Thyroid gland (tissue), 4 donors: Measurements from ENCODE around the gene KCNG4. TPM values are rescaled to one million over a fixed set of nuclear protein-coding genes. Genes with fewer than 3 reads are reported as not detected.

Experiments
- DNase-seq, 2 donors: peaks; one replicate each; pipeline ENCODE4 v3.0.0-alpha.2; 2019
- H3K27ac ChIP-seq, 3 donors: fragments of 200-600 bp; sonication (generic); 1 replicate in 2 of 3; 2 replicates in 1 of 3; pipeline ENCODE4 v1.5.1; 2016 to 2019; ENCODE audit warnings: mild to moderate bottlenecking in 1 of 3, moderate library complexity in 1 of 3
- H3K27me3 ChIP-seq: fragments of 200-600 bp; sonication (generic); one replicate; pipeline ENCODE4 v1.5.1; 2019
- H3K36me3 ChIP-seq, 2 donors: fragments of 200-600 bp; sonication (generic); one replicate each; pipeline ENCODE4 v1.5.1; 2016 to 2019
- H3K4me1 ChIP-seq, 2 donors: fragments of 200-600 bp; sonication (generic); one replicate each; pipeline ENCODE4 v1.5.1; 2017 to 2019
- H3K4me3 ChIP-seq, 3 donors: fragments of 200-600 bp; sonication (generic); replicated peaks in 1 of 3; 1 replicate in 2 of 3; 2 replicates in 1 of 3; pipeline ENCODE4 v1.5.1; 2016; ENCODE audit warnings: mild to moderate bottlenecking in 1 of 3
- H3K9me3 ChIP-seq: fragments of 200-600 bp; sonication (generic); one replicate; pipeline ENCODE4 v1.5.1; 2017
- POLR2A ChIP-seq, 2 donors: fragments of 450-650 bp; IDR thresholded peaks; one replicate each; pipeline ENCODE4 v1.6.1; 2017; ENCODE audit warnings: antibody characterized with exemption in 2 of 2, mild to moderate bottlenecking in 2 of 2, moderate library complexity in 1 of 2
- WGBS, 2 donors: methylation state at CpG; one replicate each; pipeline ENCODE4 v1.1.5; 2017; 5-methylcytosine and 5-hydroxymethylcytosine counted together
- intact Hi-C: fragments of 100-400 bp; cut with DNase I; formaldehyde crosslinking; loops from one replicate; pipeline ENCODE4 v1.15.1; 2023
- total RNA-seq, 4 donors: library from RNA; depleted of rRNA; stranded (reverse); fragments of >200 nt; gene quantifications; one replicate each; pipeline ENCODE4 v1.2.3, GENCODE V29; 2016
- TF ChIP-seq, protein P1 (sequence below), 6 experiments: fragments of 200-600 bp in 3 of 6; fragments of 450-650 bp in 3 of 6; sonication (generic) in 3 of 6; IDR thresholded peaks; one replicate each; pipeline ENCODE4 v1.5.1; 2016 to 2019; ENCODE audit warnings: antibody characterized with exemption in 6 of 6, mild to moderate bottlenecking in 2 of 6, inconsistent platforms in 1 of 6, moderate library complexity in 1 of 6

KCNG4 gene
- total RNA-seq, 4 donors from 2014 or later, result not detected

DNA sequence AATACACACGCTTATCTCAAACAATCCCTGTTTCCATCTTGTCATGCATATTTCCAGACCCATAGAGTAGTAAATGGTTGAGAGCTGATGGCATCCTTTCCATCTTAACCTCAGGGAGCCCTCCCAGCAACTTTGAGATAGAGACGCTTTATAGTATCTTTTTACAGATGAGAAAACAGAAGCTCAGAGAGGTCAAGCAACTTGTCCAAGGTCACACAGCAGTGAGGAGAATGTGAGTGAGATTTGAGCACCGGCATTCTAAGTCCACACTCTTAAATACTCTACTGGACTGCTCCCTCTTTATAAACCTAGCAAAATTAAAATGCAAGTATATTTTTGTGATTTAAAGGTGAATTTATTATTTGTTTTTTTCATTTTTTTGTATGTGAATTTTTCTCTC, 19.9 kb upstream of the KCNG4 start:
- no peaks in the 10 kb centered on the region for H3K27me3 ChIP-seq
- no peak overlapping the region for H3K27ac ChIP-seq
- TF ChIP-seq, protein P1, sequence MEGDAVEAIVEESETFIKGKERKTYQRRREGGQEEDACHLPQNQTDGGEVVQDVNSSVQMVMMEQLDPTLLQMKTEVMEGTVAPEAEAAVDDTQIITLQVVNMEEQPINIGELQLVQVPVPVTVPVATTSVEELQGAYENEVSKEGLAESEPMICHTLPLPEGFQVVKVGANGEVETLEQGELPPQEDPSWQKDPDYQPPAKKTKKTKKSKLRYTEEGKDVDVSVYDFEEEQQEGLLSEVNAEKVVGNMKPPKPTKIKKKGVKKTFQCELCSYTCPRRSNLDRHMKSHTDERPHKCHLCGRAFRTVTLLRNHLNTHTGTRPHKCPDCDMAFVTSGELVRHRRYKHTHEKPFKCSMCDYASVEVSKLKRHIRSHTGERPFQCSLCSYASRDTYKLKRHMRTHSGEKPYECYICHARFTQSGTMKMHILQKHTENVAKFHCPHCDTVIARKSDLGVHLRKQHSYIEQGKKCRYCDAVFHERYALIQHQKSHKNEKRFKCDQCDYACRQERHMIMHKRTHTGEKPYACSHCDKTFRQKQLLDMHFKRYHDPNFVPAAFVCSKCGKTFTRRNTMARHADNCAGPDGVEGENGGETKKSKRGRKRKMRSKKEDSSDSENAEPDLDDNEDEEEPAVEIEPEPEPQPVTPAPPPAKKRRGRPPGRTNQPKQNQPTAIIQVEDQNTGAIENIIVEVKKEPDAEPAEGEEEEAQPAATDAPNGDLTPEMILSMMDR (IDR thresholded peaks at IDR 0.05), result no peak
- no peak for TF ChIP-seq POLR2A (IDR thresholded peaks at IDR 0.05)
- no peak overlapping the region for H3K4me3 ChIP-seq
- intact Hi-C loops, result no loop called here
- no peaks in the 10 kb centered on the region for H3K4me1 ChIP-seq
- no peak for DNase-seq
- no peaks in the 10 kb centered on the region for H3K9me3 ChIP-seq
- no peaks in the 10 kb centered on the region for H3K36me3 ChIP-seq
- WGBS, 2 donors, result 92 to 99% methylated on average over 3 of the region's 3 CpGs

DNA sequence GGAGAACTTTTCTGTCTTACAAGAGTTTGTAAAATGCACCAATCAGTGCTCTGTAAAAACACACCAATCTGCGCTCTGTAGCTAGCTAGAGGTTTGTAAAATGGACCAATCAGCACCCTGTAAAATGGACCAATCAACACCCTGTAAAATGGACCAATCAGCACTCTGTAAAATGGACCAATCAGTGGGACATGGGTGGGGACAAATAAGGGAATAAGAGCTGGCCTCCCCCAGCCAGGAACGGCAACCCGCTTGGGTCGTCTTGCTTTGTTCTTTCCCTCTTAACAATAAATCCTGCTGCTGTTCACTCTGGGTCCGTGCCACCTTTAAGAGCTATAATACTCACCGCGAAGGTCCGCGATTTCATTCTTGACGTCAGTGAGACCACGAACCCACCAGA, 18.5 kb upstream of the KCNG4 start:
- Histone ChIP-seq H3K36me3 (no peaks in the 10 kb centered on the region), H3K27me3 (no peaks in the 10 kb centered on the region), H3K27ac (no peak overlapping the region), H3K4me1 (no peaks in the 10 kb centered on the region), H3K9me3 (no peaks in the 10 kb centered on the region), H3K4me3 (no peak overlapping the region)
- intact Hi-C loops, result no loop called here
- WGBS, 2 donors, result 86 to 87% methylated on average over 11 of the region's 11 CpGs
- TF ChIP-seq POLR2A (IDR thresholded peaks at IDR 0.05), result no peak
- TF ChIP-seq, protein P1 (IDR thresholded peaks at IDR 0.05), result no peak
- no peak for DNase-seq

DNA sequence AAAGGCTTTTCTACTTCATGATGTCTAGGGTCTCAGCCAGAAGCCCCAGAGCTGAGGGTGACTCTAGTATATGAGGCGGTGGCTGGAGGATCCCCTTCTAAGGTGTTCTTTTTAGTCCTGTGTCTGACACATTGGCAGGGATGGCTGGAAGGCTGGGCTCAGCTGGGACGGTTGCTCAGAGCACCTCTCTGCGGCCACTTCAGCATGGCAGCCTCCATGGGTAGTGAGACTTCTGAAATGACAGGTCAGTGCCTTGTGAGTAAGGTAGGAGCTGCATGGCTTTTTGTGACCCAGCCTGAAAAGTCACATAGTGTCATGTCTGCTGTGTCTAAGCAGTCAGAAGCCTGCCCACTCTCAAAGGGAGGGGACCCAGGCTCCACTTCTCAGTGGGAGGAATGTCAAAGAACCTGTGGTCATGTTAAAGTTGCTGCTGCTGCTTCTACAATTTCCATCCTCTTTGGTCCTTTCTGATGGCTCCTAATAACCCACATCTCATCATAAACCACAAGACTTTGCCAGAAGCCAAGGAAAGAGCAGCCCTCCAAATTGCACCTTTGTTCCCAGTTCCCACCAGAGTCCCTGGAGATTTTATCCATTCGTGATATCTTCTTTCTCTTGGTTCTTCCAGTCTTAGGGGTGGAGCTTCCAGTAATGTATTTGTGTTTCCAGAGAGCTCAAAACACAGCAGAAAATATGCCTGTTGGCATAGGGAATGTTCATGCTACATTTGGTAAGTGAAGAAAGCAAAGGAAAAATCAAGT, 15.4 kb upstream of the KCNG4 start:
- no peaks in the 10 kb centered on the region for H3K36me3 ChIP-seq
- no peak overlapping the region for H3K27ac ChIP-seq
- H3K4me1 ChIP-seq, result no peaks in the 10 kb centered on the region
- intact Hi-C loops, result no loop called here
- TF ChIP-seq POLR2A (IDR thresholded peaks at IDR 0.05), result no peak
- TF ChIP-seq, protein P1 (IDR thresholded peaks at IDR 0.05), result no peak
- DNase-seq, result no peak
- no peaks in the 10 kb centered on the region for H3K9me3 ChIP-seq
- no peaks in the 10 kb centered on the region for H3K27me3 ChIP-seq
- 92 to 93% methylated on average over 4 of the region's 4 CpGs for WGBS, 2 donors
- H3K4me3 ChIP-seq, result no peak overlapping the region

DNA sequence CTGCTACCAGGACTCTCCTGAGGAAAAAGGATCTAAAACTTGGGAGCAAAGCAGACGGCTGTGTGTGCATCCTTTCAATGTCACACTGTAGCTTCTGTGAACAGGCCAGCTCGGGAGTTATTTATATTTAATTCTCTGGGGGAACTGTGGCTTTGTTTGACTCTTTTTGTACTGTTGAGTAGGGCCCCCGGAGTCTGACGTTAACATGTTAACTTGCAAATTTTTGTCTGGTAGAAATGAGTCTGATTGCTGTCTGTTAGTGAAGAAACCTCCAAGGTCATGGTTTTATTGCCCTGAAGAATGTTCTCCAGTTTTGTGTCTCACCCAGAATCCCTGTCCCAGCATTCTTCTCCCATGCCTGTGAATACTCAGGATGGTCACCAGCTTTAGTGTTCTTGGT, 14.2 kb upstream of the KCNG4 start:
- no peak overlapping the region for H3K27ac ChIP-seq
- H3K9me3 ChIP-seq, result no peaks in the 10 kb centered on the region
- no peaks in the 10 kb centered on the region for H3K4me1 ChIP-seq
- intact Hi-C loops, result no loop called here
- no peak for TF ChIP-seq POLR2A (IDR thresholded peaks at IDR 0.05)
- TF ChIP-seq, protein P1 (IDR thresholded peaks at IDR 0.05), result no peak
- 73 to 75% methylated on average over 4 of the region's 4 CpGs for WGBS, 2 donors
- no peak overlapping the region for H3K4me3 ChIP-seq
- H3K27me3 ChIP-seq, result no peaks in the 10 kb centered on the region
- DNase-seq, result no peak
- no peaks in the 10 kb centered on the region for H3K36me3 ChIP-seq

DNA sequence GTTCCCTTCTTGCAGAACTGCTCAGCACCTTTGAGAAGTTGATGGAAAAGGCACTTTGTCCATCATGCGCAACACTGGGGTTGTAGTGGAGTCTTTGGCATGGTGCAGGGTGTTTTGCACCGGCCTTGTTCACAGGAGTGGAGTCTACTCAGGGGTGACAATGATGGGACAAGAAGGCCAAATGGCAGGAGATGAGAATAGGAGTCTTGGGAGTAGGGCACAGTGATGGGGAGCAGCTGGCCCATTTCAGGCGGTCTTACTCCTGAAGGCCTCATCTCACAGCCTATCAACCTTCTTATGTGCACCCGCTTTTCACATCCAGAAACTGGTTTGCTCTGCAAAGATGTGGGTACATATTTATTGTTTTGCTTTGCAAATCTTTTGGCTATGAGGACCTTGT, 13.4 kb upstream of the KCNG4 start:
- Histone ChIP-seq H3K36me3 (no peaks in the 10 kb centered on the region), H3K27ac (no peak overlapping the region), H3K4me1 (no peaks in the 10 kb centered on the region), H3K4me3 (no peak overlapping the region), H3K9me3 (no peaks in the 10 kb centered on the region), H3K27me3 (no peaks in the 10 kb centered on the region)
- no peak for TF ChIP-seq POLR2A (IDR thresholded peaks at IDR 0.05)
- TF ChIP-seq, protein P1 (IDR thresholded peaks at IDR 0.05), result no peak
- intact Hi-C loops, result no loop called here
- DNase-seq, result no peak
- WGBS, 2 donors, result 75% methylated on average over 4 of the region's 4 CpGs
